WERI-Rb-1 (cell line): ENCODE results near the gene BUD23.
A peak's percentile ranks its signal among the peaks of the same experiment; 100 is the strongest.

Source experiments
- DNase-seq: peaks from one replicate; pipeline ENCODE4 v3.0.0-alpha.2; 2020
- H3K27ac ChIP-seq: fragments of 250-450 bp; sonication (Bioruptor Pico); 2 replicates; pipeline ENCODE4 v1.5.1; 2020; ENCODE audit warnings: mild to moderate bottlenecking, moderate library complexity
- H3K27me3 ChIP-seq: fragments of 250-450 bp; sonication (Bioruptor Pico); 2 replicates; pipeline ENCODE4 v1.5.1; 2021; ENCODE audit warnings: mild to moderate bottlenecking, low read depth, moderate library complexity; ENCODE audit not compliant: insufficient read depth, severe bottlenecking
- H3K36me3 ChIP-seq: fragments of 250-450 bp; sonication (Bioruptor Pico); 2 replicates; pipeline ENCODE4 v1.5.1; 2020; ENCODE audit warnings: mild to moderate bottlenecking, moderate library complexity
- H3K4me3 ChIP-seq: 2 replicates; pipeline ENCODE4 v1.5.1; 2011; ENCODE audit warnings: low read depth, mild to moderate bottlenecking, control low read depth, low read length
- H3K9me3 ChIP-seq: fragments of 250-450 bp; sonication (Bioruptor Pico); 2 replicates; pipeline ENCODE4 v1.5.1; 2021; ENCODE audit warnings: mild to moderate bottlenecking, moderate library complexity; ENCODE audit not compliant: severe bottlenecking
- TF ChIP-seq, protein P1 (sequence below): IDR thresholded peaks from 2 replicates; pipeline ENCODE4 v1.5.1; 2011; ENCODE audit warnings: low read depth, mild to moderate bottlenecking, control low read depth, inconsistent platforms, low read length

The BUD23 gene

GRCh38 chr7:73683056-73683787, at the start of gene BUD23, which contains the start of gene DNAJC30:
BUD23 (plus strand) TSS chr7:73683597; CDS start chr7:73683626, 29 bp downstream.
DNAJC30 (minus strand) TSS chr7:73683453; CDS start chr7:73683423, 30 bp downstream.
- H3K4me3 ChIP-seq = peak within 1 kb of the TSS; percentile 81
- no peaks in the 10 kb centered on the region for H3K27me3 ChIP-seq
- no peaks in the 10 kb centered on the region for H3K9me3 ChIP-seq
- TF ChIP-seq, protein P1, sequence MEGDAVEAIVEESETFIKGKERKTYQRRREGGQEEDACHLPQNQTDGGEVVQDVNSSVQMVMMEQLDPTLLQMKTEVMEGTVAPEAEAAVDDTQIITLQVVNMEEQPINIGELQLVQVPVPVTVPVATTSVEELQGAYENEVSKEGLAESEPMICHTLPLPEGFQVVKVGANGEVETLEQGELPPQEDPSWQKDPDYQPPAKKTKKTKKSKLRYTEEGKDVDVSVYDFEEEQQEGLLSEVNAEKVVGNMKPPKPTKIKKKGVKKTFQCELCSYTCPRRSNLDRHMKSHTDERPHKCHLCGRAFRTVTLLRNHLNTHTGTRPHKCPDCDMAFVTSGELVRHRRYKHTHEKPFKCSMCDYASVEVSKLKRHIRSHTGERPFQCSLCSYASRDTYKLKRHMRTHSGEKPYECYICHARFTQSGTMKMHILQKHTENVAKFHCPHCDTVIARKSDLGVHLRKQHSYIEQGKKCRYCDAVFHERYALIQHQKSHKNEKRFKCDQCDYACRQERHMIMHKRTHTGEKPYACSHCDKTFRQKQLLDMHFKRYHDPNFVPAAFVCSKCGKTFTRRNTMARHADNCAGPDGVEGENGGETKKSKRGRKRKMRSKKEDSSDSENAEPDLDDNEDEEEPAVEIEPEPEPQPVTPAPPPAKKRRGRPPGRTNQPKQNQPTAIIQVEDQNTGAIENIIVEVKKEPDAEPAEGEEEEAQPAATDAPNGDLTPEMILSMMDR = no peak
- peak within 1 kb of the TSS; percentile 73 for H3K27ac ChIP-seq
- DNase-seq = peak; percentile 97
- peaks cover 23% of the 10 kb centered on the region for H3K36me3 ChIP-seq

- TF ChIP-seq, protein P1 = no peak
- no peaks in the 10 kb centered on the region for H3K9me3 ChIP-seq
These were observed 49.6 kb upstream of the BUD23 start for GRCh38 chr7:73633844-73634243.

GRCh38 chr7:73635428-73636200, 47.8 kb upstream of the BUD23 start:
- no peaks in the 10 kb centered on the region for H3K27me3 ChIP-seq
- H3K27ac ChIP-seq = no peak overlapping the region
- H3K9me3 ChIP-seq = no peaks in the 10 kb centered on the region
- no peak for DNase-seq
- H3K4me3 ChIP-seq = no peak overlapping the region
- TF ChIP-seq, protein P1 = no peak
- H3K36me3 ChIP-seq = no peaks in the 10 kb centered on the region

More at GRCh38 chr7:73633844-73634243, 49.6 kb upstream of the BUD23 start:
- H3K27ac ChIP-seq = no peak overlapping the region
- no peak for DNase-seq
- H3K36me3 ChIP-seq = no peaks in the 10 kb centered on the region
- H3K4me3 ChIP-seq = no peak overlapping the region
- no peaks in the 10 kb centered on the region for H3K27me3 ChIP-seq

GRCh38 chr7:73638911-73639310, 44.5 kb upstream of the BUD23 start:
- no peaks in the 10 kb centered on the region for H3K9me3 ChIP-seq
- H3K36me3 ChIP-seq = no peaks in the 10 kb centered on the region
- H3K27ac ChIP-seq = no peak overlapping the region
- no peak for DNase-seq
- no peaks in the 10 kb centered on the region for H3K27me3 ChIP-seq
- H3K4me3 ChIP-seq = no peak overlapping the region
- TF ChIP-seq, protein P1 = no peak

GRCh38 chr7:73642834-73643233, 40.6 kb upstream of the BUD23 start:
- Histone ChIP-seq H3K4me3 (no peak overlapping the region), H3K27ac (no peak overlapping the region), H3K27me3 (peaks cover under 1% of the 10 kb centered on the region), H3K36me3 (no peaks in the 10 kb centered on the region), H3K9me3 (no peaks in the 10 kb centered on the region)
- DNase-seq = no peak
- TF ChIP-seq, protein P1 = no peak
